SK-N-SH treated with all-trans-retinoic acid at 6 μM for 48 hours (cell line): ENCODE data around the gene NOS2.

Experiments used
- ATAC-seq: fragments of 200-7000 bp; cut with Tn5 transposase; 3 replicates; pipeline ENCODE4 v1.9.1; 2020; ENCODE audit warnings: mild to moderate bottlenecking, moderate library complexity
- ARNTL ChIP-seq: fragments of 450-650 bp; formaldehyde crosslinking; IDR thresholded peaks from 2 replicates; pipeline ENCODE4 v1.5.0; 2020; ENCODE audit warnings: low read depth, mild to moderate bottlenecking, moderate library complexity, borderline replicate concordance
- BACH2 ChIP-seq: fragments of 250-450 bp; sonication (Bioruptor Pico); IDR thresholded peaks from 2 replicates; pipeline ENCODE4 v1.9.0; 2021; ENCODE audit warnings: mild to moderate bottlenecking, borderline replicate concordance
- CREB5 ChIP-seq: fragments of 250-450 bp; sonication (Bioruptor Pico); IDR thresholded peaks from 2 replicates; pipeline ENCODE4 v1.5.1; 2020; ENCODE audit warnings: low read depth, mild to moderate bottlenecking, moderate library complexity
- CSDC2 ChIP-seq: fragments of 250-450 bp; sonication (Bioruptor Pico); IDR thresholded peaks from 2 replicates; pipeline ENCODE4 v1.5.0; 2020; ENCODE audit warnings: mild to moderate bottlenecking, moderate library complexity
- CSRNP3 ChIP-seq: fragments of 250-450 bp; sonication (Bioruptor Pico); IDR thresholded peaks from 2 replicates; pipeline ENCODE4 v1.5.1; 2021; ENCODE audit warnings: mild to moderate bottlenecking, moderate library complexity
- ESRRG ChIP-seq: fragments of 250-450 bp; sonication (Bioruptor Pico); IDR thresholded peaks from 2 replicates; pipeline ENCODE4 v1.6.1; 2021; ENCODE audit warnings: mild to moderate bottlenecking
- GLIS3 ChIP-seq: fragments of 250-450 bp; sonication (Bioruptor Pico); IDR thresholded peaks from 2 replicates; pipeline ENCODE4 v1.5.0; 2020; ENCODE audit warnings: mild to moderate bottlenecking, moderate library complexity
- ISL1 ChIP-seq: fragments of 250-450 bp; sonication (Bioruptor Pico); IDR thresholded peaks from 2 replicates; pipeline ENCODE4 v2.1.2; 2022; ENCODE audit warnings: mild to moderate bottlenecking, moderate library complexity
- OSR1 ChIP-seq: fragments of 250-450 bp; sonication (Bioruptor Pico); IDR thresholded peaks from 2 replicates; pipeline ENCODE4 v1.8.0; 2022; ENCODE audit warnings: moderate library complexity, mild to moderate bottlenecking, inconsistent platforms
- POU6F1 ChIP-seq: fragments of 250-450 bp; sonication (Bioruptor Pico); IDR thresholded peaks from 2 replicates; pipeline ENCODE4 v1.8.0; 2021; ENCODE audit warnings: low read depth, mild to moderate bottlenecking, moderate library complexity, borderline replicate concordance
- PPARA ChIP-seq: fragments of 250-450 bp; sonication (Bioruptor Pico); IDR thresholded peaks from 2 replicates; pipeline ENCODE4 v1.5.0; 2020; ENCODE audit warnings: mild to moderate bottlenecking, borderline replicate concordance
- RARB ChIP-seq: fragments of 250-450 bp; sonication (Bioruptor Pico); IDR thresholded peaks from 2 replicates; pipeline ENCODE4 v1.8.0; 2021; ENCODE audit warnings: mild to moderate bottlenecking, moderate library complexity
- SNAI2 ChIP-seq: fragments of 250-450 bp; sonication (Bioruptor Pico); IDR thresholded peaks from 2 replicates; pipeline ENCODE4 v1.5.0; 2020; ENCODE audit warnings: mild to moderate bottlenecking, moderate library complexity
- TCF4 ChIP-seq: fragments of 250-450 bp; sonication (Bioruptor Pico); IDR thresholded peaks from 2 replicates; pipeline ENCODE4 v1.8.0; 2021; ENCODE audit warnings: mild to moderate bottlenecking, moderate library complexity, borderline replicate concordance
- TOX ChIP-seq: fragments of 250-450 bp; sonication (Bioruptor Pico); IDR thresholded peaks from 2 replicates; pipeline ENCODE4 v1.8.0; 2021; ENCODE audit warnings: mild to moderate bottlenecking, moderate library complexity, borderline replicate concordance
- TSHZ2 ChIP-seq: fragments of 250-450 bp; sonication (Bioruptor Pico); IDR thresholded peaks from 2 replicates; pipeline ENCODE4 v1.5.0; 2020; ENCODE audit warnings: mild to moderate bottlenecking, moderate library complexity
- ZC3H10 ChIP-seq: fragments of 250-450 bp; sonication (Bioruptor Pico); IDR thresholded peaks from 2 replicates; pipeline ENCODE4 v1.5.1; 2021; ENCODE audit warnings: mild to moderate bottlenecking, moderate library complexity
- ZFP3 ChIP-seq: fragments of 250-450 bp; sonication (Bioruptor Pico); IDR thresholded peaks from 2 replicates; pipeline ENCODE4 v1.5.0; 2020; ENCODE audit warnings: mild to moderate bottlenecking, moderate library complexity
- ZFP30 ChIP-seq: fragments of 450-650 bp; formaldehyde crosslinking; IDR thresholded peaks from 2 replicates; pipeline ENCODE4 v1.5.0; 2022; ENCODE audit warnings: mild to moderate bottlenecking, moderate library complexity
- ZNF565 ChIP-seq: fragments of 450-650 bp; formaldehyde crosslinking; conservative IDR thresholded peaks from 2 replicates; pipeline ENCODE4 v1.5.0; 2020; ENCODE audit warnings: low read depth, mild to moderate bottlenecking, moderate library complexity
- ZNF70 ChIP-seq: fragments of 450-650 bp; formaldehyde crosslinking; IDR thresholded peaks from 2 replicates; pipeline ENCODE4 v1.5.0; 2020; ENCODE audit warnings: mild to moderate bottlenecking, moderate library complexity

The NOS2 gene

GRCh38 chr17:27766438-27766837, 33.9 kb downstream of the NOS2 start:
- TF ChIP-seq ZC3H10 (CRISPR knock-in tag), result no peak
- TF ChIP-seq CREB5 (CRISPR knock-in tag), result no peak
- TF ChIP-seq TOX (CRISPR knock-in tag), result no peak
- no peak for TF ChIP-seq OSR1
- TF ChIP-seq ZFP30, result no peak
- ATAC-seq, result no peak

DNA sequence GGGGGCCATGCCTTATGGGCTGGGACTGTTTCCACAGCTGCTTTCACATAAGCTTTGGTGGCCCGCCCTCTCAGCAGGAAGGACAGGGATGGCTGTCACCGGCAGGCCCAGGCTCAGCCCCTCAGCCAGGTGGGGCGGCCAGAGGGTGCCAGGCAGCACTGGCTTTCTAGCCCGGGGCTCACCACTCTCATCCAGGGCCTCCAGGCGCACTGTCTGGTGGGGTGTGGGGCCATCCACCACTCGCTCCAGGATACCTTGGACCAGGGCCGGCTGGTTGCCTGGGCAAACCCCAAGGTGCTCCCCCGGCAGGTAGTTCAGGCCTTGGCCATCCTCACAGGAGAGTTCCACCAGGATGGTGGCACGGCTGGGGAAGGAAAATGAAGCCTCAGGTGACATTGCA, 35.0 kb downstream of the NOS2 start:
- ATAC-seq, result no peak
- TF ChIP-seq POU6F1 (CRISPR knock-in tag), result no peak
- no peak for TF ChIP-seq ZNF565 (CRISPR knock-in tag)
- no peak for TF ChIP-seq ESRRG
- no peak for TF ChIP-seq CSRNP3 (CRISPR knock-in tag)
- TF ChIP-seq BACH2, result no peak
- no peak for TF ChIP-seq SNAI2 (CRISPR knock-in tag)
- no peak for TF ChIP-seq ZFP30
- TF ChIP-seq GLIS3 (CRISPR knock-in tag), result no peak
- no peak for TF ChIP-seq TSHZ2 (CRISPR knock-in tag)
- TF ChIP-seq ISL1, result no peak
- TF ChIP-seq ZC3H10 (CRISPR knock-in tag), result no peak
- no peak for TF ChIP-seq ZFP3
- TF ChIP-seq ZNF70 (CRISPR knock-in tag), result no peak
- TF ChIP-seq RARB (CRISPR knock-in tag), result no peak
- TF ChIP-seq ARNTL (CRISPR knock-in tag), result no peak

DNA sequence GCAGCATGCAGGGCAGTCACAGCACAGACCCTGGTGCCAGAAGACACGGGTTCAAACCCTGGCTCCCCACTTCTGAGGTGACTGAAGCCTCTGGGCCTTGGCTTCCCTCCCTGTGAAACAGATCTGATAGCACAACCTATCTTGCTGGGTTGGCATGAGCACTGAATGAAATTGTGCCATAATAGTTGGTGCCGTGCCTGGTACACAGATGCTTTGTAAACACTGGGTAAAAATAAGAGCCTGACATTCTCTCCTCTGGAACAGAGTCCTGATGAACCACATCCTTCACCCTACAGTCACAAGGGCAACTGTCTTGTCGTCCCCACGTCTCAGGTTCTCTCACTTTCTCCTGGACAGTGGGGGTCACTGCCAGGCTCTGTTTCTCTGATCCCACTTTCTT, 35.7 kb downstream of the NOS2 start:
- TF ChIP-seq TCF4 (no peak), ARNTL (CRISPR knock-in tag) (no peak), TOX (CRISPR knock-in tag) (no peak), GLIS3 (CRISPR knock-in tag) (no peak), ZNF565 (CRISPR knock-in tag) (no peak), ESRRG (no peak), CSRNP3 (CRISPR knock-in tag) (no peak), ZFP30 (no peak), RARB (CRISPR knock-in tag) (no peak), CREB5 (CRISPR knock-in tag) (no peak), PPARA (CRISPR knock-in tag) (no peak), BACH2 (no peak), CSDC2 (CRISPR knock-in tag) (no peak), ZNF70 (CRISPR knock-in tag) (no peak), ZC3H10 (CRISPR knock-in tag) (no peak)

More for the DNA sequence above, 35.7 kb downstream of the NOS2 start:
- ATAC-seq, result no peak
